NCI-H1105 treated with DMSO at 0.1 percent for 48 hours (cell line): ENCODE results near the gene ZCCHC24.

Experiments used
- DNase-seq: peaks from one replicate; lab custom pipeline; 2025; lab: John Stamatoyannopoulos, UW

The ZCCHC24 gene

DNA sequence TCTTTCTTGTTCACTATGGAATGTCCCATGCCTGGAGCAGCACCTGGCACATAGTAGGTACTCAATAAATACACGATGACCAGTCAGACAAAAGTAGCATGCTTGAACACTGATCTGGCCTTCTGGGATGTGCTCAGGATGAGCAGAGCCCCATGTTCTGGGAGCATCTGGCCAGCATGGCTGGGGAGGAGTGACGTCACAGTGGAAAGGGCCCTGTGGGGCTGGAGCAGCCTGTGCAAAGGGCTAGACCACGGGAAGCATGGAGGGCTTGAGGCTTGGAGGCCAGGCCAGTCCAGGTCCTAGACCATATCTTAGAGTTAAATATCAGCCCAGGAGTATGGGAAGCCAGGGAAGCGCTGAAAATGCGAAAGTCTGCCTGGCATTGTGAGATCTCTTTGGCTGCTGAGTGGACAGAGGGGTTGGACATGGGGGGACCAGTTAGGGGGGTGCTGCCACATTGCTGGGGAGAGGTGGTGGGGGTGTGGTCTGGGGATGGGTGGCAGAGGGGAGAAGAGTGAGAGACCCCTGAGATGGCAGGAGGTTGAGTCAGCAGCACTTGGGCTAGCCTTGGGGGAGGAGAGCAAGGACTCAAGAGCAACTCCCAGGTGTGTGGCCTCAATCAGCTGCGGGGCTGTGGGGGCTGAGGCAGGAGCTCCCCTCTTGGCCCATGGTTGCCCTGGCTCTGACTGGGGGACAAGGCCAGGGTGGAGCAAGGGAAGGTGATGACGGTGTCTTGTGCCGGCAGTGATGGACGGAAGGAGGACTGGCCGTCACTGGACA is 34.9 kb downstream of the ZCCHC24 start:
- no peak for DNase-seq

DNA sequence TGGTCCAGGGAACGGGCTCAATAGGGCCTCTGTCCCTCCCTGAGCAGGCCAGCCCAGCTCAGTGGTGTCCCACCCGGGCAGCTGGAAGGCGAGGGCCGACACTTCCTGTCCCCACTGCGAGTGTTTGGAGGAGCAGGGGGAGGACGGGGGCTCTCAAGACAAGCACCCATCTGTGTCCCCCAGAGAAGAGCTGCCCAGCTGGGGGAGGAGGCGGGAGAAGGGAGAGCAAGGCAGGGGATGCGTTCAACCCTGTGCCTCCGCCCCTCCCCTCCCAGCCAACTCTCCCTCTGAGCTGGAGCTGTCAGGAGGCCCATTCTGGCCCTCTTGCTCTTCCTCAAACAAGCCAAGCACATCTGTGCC is 35.7 kb downstream of the ZCCHC24 start:
- no peak for DNase-seq

DNA sequence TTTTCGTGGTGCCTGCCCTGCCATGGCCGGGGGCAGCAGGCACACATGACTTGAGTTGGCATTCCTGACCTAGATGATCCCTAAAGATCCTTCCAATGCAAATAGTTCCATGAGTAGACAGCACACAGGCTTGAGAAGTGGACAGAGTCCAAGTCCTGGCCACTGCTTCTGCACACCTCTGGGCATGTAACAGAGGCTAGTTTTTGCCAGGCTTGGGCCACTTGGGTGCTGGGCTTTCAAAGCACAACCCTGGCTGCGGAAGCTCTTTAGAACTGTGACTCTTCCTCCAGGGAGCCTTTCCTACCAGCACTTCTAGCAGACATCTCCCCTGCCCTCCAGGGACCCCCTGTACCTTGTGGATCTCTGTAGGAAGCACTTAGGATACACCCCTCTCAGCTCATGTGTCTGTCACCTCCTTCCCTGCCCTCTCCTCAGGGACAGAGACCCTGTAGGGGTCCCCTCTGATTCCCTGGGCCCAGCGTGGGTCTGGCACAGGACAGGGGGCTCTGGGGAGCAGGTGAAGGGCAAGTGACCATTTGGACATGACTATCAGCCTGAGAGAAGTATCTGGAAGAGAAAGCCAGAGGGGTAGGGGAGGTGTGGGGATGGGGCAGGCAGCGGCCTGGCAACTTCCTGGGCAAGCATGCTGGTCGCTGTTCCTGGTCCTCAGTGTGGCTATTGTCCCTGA is 36.2 kb downstream of the ZCCHC24 start:
- DNase-seq, result no peak

DNA sequence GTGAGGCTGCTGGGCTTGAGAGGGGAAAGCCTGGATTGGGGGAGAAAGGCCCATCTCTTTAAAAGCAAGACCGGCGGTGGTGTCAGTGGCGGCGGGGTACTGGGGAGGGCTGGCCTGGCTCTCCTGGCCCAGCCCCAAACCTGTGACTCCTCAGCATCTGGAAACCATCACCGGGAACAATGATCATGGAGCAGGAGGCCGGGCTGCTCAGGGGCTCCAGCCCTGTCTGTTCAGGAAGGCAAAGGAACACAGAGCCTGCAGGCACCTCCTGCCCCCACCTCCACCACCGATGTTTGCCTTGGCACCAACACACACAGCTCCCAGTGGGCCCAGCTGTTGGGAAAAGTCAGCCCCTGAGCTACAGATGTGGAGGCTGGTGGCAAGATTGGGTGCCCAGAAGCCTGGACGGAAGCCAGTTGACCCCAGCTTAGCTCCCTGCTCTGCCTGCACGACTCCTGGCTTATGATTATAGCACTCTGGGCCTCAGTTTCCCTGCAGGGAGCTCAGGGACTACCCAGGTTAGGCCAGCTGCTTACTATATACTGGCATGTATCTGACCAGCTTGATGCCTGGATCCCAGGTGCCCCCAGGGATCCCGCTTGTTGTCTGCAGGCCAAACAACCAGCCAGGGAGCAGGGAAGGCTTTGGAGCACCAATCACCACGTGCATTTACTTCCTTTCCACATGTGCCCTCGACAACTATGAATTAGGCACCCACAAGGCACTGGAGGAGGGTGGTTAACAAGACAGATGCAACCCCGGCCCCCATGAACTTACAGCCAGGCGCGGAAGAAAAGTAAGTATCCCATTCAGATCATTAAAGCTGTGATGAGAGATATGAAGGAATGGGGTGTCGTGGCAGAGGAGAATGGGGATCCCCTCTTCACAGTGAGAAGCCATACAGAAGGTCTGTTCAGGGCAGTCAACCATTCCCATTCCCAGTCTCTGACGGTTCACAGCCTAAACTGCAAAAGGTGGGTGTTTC is 37.3 kb downstream of the ZCCHC24 start:
- no peak for DNase-seq

DNA sequence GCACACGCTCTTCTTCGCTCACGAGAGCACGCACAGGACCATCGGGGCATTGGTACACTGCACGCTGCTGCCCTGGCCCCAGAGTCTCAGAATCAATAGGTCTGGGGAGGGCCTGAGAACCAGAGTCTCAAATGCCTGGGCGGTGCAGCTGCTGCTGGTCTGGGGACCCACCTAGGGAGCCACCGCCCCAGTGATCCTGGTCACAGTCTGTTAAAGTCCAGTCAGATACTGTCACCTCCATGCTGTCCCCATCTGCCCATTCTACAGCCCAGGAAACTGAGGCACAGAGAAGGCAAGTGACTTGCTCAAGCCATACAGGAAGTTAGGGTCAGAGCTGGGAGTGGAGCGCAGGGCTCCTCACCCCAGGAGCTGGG is 38.0 kb downstream of the ZCCHC24 start:
- no peak for DNase-seq

DNA sequence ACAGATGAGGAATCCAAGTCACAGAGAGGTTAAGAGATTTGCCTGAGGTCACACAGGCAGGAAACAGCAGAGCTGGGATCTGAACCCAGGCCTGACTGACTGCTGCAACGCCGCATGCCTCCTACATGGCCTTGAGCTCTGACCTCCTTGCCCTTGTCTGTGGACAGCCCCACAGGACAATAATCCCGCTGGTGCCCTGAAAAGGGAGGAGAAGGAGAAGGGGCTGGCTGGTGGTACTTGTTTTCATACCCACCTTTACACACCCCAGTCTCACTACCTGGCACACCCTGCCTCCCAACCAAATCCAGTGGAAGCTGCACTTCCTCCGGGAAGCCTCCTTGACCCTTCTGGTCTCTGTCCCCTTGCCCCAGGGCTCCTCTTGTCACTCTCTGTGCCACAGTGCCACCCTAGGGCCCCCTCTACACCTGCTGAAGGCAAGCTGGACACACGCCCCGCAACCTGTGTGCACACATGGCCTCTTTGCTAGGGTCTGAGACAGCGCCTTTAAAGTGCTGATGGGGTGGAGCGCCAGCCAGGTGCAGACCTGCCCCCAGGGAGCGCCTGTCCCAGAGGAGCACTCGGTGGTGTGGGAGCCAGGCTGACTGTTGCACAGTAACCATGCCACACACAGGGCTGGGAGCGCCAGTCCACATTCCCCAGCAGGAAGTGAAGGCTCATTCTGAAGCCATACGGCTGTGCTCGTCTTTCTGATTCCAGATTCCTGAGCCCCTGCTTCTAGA is 38.6 kb downstream of the ZCCHC24 start:
- DNase-seq, result no peak

DNA sequence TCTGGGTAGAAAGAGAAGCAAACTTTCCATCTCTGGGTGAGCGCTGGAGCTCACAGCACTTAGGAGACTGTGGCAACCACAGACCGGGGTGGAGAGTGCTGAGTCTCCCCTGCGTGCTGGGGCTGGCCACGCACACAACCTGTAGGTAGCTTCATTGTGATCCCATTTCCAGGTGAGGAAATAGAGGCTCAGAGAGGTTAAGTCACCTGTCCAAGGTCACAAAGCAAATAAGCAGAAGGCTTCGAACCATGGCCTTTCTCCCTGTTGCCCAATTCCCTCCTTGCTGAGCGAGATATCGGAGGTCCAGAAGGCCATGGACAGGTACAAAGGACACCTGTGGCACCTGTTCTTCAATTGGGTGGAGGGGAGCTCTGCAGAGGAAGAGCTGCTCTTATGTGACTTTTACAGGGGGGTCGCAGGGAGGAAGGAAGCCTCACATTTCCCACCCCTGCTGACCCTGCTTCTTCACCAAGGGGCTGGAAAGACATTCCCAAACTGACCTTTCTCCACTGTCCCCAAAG is 39.4 kb downstream of the ZCCHC24 start:
- DNase-seq, result no peak

DNA sequence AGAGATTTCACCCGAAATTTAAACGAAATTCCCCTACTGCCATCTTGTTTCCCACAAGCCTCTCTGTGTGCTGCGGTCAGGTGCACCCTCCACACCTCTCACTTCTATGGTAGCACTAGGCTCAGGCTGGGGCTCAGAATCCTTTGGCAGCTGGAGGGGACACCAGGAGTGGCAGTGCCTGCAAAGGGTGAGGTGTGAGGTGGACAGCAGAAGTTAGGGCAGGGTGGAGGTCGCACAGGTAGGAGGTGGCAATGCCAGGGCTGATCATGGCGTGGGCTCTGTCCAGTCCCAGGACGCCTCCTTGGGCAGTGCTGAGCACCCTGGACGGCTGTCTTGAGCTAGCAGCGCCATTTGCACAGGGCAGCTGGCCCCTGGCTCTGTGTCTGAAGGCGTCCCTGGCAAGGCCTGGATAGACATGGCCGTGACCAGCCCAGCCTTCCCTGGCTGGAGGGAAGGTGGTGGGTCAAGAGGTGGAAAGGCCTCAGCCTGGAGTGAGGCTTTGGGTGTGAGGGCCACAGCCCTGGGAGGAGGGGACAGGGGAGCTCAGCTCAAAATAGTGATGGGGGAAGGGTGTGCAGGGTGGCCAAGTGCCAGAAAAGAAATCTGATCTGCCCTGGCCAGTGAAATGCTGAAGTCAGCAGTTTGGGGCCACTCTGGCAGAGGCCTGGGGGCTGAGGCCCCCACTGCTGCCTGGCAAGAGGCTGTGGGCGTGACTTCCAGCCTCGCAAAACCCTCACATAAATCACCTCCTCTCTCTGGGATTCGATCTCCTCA is 40.0 kb downstream of the ZCCHC24 start:
- DNase-seq, result peak; percentile 56

DNA sequence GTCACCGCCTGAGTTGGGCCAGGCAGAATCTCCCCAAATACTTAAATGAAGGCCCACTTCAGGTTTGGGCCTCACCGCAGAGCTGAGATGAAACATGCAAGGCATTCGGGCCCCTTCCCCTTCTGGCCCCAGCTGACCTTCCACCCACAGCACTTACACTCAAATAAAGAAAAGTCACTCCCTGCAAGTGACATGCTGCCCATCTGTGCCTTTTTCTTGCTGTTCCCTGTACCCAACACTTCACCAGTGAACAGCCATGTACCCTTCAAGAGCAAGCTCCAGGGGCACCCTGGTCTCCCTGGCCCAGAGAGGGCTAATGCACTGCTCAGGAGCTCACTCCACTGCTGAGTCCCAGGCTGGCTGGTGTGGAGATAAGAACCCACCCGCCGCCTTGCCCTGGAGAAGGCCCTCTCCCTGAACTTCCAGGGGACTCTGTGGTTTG is 40.7 kb downstream of the ZCCHC24 start:
- no peak for DNase-seq

DNA sequence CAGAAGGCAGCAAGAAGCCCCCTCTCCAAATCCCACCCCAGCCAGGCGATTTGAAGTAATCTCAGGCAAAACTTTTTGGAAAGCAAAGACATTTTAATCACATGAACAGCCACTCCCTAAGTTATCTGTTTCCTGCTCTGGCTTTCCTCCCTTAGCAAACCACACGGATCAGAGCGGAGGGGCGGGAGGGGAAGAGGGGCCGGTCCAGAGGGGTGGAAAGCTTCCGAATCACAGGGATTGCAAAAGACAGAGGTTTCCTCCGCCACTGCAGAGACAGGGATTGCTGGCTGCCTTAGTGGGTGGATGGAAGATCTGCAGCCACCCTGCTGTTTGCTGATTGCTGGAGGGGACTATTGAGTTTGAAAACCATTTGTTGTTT is 41.2 kb downstream of the ZCCHC24 start:
- no peak for DNase-seq

DNA sequence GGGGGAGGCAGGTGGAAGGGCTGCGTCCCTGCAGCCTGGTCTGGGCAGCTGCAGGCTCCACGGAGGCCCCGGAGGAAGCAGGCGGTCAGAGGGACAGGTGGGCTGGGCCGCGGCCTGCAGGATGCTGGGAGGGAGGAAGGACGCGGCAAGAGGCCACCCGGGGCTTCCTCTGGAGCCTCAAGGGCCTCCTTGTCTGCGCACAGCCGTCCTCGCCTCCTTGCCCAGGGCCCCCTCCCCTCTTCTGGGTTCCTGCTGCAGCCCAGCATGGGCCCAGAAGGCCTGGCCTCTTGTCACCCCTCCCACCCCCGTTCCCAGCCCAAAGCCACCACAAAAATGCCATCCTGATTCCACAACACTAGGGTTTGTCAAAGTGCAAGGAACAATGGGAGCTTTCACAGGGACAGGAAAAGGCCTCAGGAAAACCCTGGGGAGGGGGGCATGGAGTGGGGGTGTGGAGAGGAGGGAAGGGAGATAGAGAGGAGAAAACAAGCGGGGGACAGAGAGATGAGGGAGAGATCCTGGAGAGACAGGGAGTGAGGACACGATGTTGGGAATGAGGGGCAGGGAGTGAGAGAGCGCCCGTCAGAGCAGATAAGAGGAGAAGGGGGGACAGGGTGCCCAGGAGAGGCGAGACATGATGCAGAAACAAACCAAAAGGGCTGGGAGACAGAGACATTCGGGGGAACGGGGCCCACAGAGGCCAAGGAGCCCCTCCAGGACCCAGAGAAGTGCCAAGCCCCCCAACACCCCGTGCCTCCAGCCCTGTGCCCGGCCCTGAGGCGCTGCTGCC is 41.8 kb downstream of the ZCCHC24 start:
- no peak for DNase-seq

DNA sequence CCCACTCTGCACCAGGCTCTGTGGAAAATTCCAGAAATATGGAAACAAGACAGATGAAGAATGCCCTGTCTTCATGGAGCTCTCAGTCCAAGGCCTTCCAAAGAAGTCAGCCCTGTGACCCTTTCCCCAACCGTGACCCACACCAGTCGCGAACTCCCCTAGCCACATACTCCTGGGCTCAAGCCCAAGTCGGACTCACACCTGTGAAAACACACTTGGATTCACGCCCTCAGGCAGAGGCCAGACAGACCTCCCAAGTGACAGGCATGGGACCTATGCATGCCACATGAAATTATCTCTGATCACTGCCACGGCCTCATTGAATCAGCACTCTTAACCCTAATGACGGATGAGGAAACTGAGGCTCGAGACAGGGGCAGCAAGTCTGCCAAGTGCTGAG is 42.5 kb downstream of the ZCCHC24 start:
- DNase-seq, result no peak

DNA sequence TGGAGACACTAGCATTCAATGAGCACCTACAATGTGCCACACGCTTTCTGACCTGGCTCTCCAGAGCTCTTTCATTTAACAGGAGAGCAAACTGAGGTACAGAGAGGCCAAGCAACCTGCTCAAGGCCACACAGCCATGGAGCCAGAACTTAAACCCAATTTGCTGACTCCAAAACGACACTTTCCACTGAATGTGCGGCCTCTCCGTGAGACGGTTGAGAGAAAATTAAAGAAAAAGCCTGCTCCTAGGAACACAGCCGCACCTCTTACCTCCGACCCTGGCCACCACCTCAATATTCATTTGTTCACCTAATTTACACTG is 42.8 kb downstream of the ZCCHC24 start:
- DNase-seq, result no peak

DNA sequence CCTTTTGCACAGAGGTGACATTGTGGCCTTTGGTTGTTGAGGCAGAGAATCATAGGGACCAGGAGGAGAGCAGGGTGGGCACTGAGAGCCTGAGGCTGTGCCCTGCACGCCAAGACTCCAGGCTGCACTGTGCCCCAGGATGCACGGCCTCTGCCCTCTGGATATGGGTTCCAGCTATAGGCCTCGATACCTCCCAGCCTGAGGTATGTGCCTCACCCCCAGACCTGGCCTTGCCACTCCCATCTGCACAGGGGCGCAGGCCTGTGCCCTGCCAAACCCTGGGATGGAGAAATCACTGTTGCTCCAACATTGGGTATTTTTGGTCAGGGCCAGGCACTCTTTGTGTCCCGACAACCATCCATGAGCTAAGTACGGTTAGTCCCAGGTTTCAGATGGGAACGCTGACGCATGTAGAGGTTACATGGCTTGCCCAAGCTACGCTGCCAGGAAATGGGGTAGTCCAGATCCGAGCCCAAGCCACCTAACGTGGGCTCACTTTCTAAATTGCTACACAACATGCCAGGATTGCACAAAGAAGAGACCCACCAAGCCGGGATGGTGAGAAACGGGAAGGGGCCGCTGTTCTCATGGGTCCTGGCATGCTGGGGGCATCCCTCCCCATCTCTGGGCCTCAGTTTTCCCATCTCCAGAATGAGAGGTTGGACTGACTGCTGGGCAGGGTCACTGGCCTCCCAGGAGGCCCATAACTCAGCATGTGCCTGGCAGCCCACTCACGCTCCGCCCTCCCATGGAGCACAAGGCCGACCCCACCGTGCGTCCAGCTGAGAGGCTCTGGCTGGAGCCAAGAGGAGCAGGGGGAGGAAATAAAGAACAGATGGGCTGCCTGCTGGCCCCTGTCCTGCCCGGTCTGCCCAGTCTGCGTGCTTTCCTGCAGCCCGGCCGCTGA is 44.2 kb downstream of the ZCCHC24 start:
- DNase-seq, result no peak

DNA sequence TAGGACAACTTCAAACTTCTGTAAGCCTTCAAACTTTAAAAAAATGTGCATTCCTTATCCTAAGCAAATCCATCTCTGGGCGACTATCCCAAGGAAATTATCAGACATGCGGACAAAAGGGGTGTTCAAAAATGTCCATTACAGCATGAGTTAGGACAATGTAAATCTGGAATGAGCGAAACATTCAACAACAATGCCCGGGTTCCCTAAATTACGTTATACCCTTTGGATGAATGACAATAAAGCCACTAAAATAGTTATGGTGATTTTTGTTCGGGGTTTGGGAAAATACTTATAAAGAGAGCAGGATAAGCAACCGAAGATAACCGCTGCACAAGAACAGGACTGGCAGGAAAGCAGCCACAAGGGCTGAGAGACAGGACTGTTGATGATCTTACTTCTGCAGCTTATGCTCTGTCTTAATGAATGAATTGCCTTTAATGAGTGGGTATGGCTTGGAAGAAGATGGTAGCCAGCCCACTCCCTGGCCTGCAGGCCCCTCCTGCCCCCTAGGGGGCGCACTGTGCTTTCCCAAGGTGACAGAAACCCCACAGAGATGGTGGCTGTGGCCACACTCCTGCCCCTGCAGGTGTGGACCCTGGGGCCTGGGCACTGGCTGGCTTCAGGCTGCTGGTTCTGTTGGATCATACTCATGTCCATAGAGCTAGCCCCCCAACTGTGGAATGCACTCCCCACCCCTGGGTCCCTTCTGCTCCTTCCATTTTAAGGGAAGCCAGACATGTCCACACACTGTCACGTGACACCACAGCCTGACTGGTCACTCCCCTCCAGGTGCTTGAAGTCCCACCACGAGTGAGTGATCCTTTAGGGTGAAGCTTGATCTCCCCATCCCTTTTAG is 45.0 kb downstream of the ZCCHC24 start:
- peak; percentile 0 for DNase-seq

DNA sequence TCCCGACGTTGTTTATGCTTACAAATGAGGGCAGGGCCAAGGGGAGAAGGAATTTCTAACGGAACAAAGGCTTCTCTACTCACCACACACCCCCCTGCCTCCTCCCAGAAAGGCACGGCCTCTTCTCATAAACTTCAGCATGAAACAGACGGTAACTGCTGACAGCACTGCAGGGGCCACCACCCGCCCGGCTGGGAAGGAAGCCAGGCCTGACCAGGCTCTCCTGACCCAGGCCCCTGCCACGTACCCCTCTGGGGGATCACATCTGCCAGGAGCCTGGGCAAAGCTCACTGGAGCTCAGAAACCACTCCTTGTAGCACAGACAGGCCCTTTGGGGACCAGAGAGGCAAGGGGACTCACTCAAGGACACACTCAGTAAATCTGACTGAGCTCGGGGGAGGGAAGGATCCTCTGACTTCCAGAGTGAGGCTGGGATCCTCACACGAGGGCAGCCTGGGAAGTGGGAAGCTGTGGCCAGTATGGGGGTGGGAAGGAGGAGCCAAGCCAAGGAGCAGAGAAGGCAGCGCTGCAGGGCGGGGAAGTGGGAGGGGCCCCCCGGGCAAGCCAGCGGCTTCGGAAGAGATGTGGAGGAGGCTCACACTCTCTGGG is 46.1 kb downstream of the ZCCHC24 start:
- no peak for DNase-seq

DNA sequence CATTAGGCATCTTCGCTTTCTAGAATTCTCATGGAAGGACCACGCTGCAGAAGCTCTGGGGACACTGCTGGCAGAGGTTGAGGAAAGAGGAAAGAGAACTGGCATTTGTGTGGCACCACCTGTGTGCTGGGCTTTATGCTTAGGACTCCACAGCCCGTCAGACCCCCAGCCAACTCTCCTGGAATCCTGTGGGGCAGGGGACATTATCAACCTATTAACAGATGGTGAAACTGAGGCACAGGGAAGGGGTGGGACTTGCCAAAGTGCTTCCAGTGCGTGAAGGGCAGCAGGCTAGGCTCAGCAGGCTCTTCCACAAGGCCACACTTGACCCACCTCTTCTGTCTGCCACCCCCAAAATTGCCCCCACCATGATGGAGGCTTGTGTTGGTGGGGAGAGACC is 46.8 kb downstream of the ZCCHC24 start:
- DNase-seq, result no peak
